ENCODE data around the gene C10orf143. TPM values are rescaled to one million over a fixed set of nuclear protein-coding genes. Genes with fewer than 3 reads are reported as not detected.

Gene C10orf143
- total RNA-seq, 8 experiments from 2014 or later = 0.81 to 4.4 (median 2.2) TPM

Other genes with a start within 250 kb of the C10orf143 start
- gene EBF3, start 146.6 kb downstream of the C10orf143 start, total RNA-seq = 100 to 1,000 TPM in 1 of 8 experiments, 10 to 100 TPM in 3, 1 to 10 TPM in 2, under 1 TPM in 2; 0.10 to 112 (median 14.8) TPM
- gene GLRX3, start 25.6 kb upstream of the C10orf143 start, total RNA-seq = 100 to 1,000 TPM in 4 of 8 experiments, 10 to 100 TPM in 4; 58.8 to 125 (median 86.5) TPM

All from motor neuron (in vitro differentiated cells).